Stomach (tissue), 9 donors: Measurements from ENCODE around the gene PJVK. TPM values are rescaled to one million over a fixed set of nuclear protein-coding genes. Genes with fewer than 3 reads are reported as not detected.

Experiments
- DNase-seq, 2 donors: peaks; one replicate each; pipeline versions ENCODE4 v3.0.0 to v3.0.0-alpha.2; 2013 to 2019
- H3K27ac ChIP-seq, 5 donors: fragments of 200-600 bp in 4 of 5; sonication (generic) in 4 of 5; one replicate each; pipeline ENCODE4 v1.5.1; 2013 to 2019; ENCODE audit warnings: mild to moderate bottlenecking in 1 of 5, moderate library complexity in 1 of 5
- H3K27me3 ChIP-seq, 3 donors: fragments of 200-600 bp; sonication (generic); one replicate each; pipeline ENCODE4 v1.5.1; 2017 to 2019; ENCODE audit warnings: mixed run types in 1 of 3
- H3K36me3 ChIP-seq, 4 donors: fragments of 200-600 bp; sonication (generic); 1 replicate in 3 of 4; 2 replicates in 1 of 4; pipeline ENCODE4 v1.5.1; 2016 to 2019
- H3K4me1 ChIP-seq, 4 donors: fragments of 200-600 bp; sonication (generic); one replicate each; pipeline ENCODE4 v1.5.1; 2016 to 2019
- H3K4me3 ChIP-seq, 4 donors: fragments of 200-600 bp; sonication (generic) in 3 of 4; one replicate each; pipeline ENCODE4 v1.5.1; 2016 to 2019; ENCODE audit warnings: mild to moderate bottlenecking in 1 of 4
- H3K9me3 ChIP-seq, 4 donors: fragments of 200-600 bp; sonication (generic); one replicate each; pipeline ENCODE4 v1.5.1; 2016 to 2019
- EP300 ChIP-seq: sonication (generic); formaldehyde crosslinking; IDR thresholded peaks from one replicate; pipeline ENCODE4 v1.6.1; 2017; ENCODE audit warnings: antibody characterized with exemption
- POLR2A ChIP-seq, 4 donors: fragments of 450-650 bp; IDR thresholded peaks; one replicate each; pipeline ENCODE4 v1.6.1; 2016; ENCODE audit warnings: antibody characterized with exemption in 4 of 4, control low read depth in 2 of 4, mild to moderate bottlenecking in 1 of 4, moderate library complexity in 1 of 4
- POLR2AphosphoS5 ChIP-seq, 3 donors: sonication (generic); formaldehyde crosslinking; IDR thresholded peaks; one replicate each; pipeline ENCODE4 v1.6.1; 2016; ENCODE audit warnings: antibody characterized with exemption in 3 of 3
- WGBS, 5 donors: extraction: QIAGEN DNeasy Blood & Tissue Kit in 3 of 5; methylation state at CpG; one replicate each; pipeline versions ENCODE4 v1.1.5 to v1.1.7; 2013 to 2018; 5-methylcytosine and 5-hydroxymethylcytosine counted together
- intact Hi-C: fragments of 100-400 bp; cut with DNase I; formaldehyde crosslinking; loops from one replicate; pipeline ENCODE4 v1.15.1; 2023; ENCODE audit warnings: low total_unique reads
- polyA plus RNA-seq, 3 donors: library from polyadenylated mRNA; stranded (reverse); fragments of 200-250 nt; gene quantifications; one replicate each; pipeline ENCODE4 v1.2.3, GENCODE V29; 2013
- total RNA-seq, 5 donors: library from RNA; depleted of rRNA; stranded (reverse); fragments of >200 nt; gene quantifications; one replicate each; pipeline versions ENCODE4 v1.1.0 to v1.2.3, GENCODE V29; 2014 to 2016
- TF ChIP-seq, protein P1 (sequence below), 7 experiments: fragments of 450-650 bp in 4 of 7; fragments of 200-600 bp in 3 of 7; sonication (generic) in 3 of 7; IDR thresholded peaks; one replicate each; pipeline ENCODE4 v1.5.1; 2016 to 2019; ENCODE audit warnings: antibody characterized with exemption in 7 of 7, control low read depth in 2 of 7, mild to moderate bottlenecking in 1 of 7
- donor health status: healthy with polysubstance abuse.
- donor health status: Bipolar disorder and iron deficiency.
- donor health status: healthy.

Gene PJVK
- total and polyA plus RNA-seq, 8 donors, result 0.72 to 8.8 (median 3.0) TPM; not detected in 2

GRCh38 chr2:178506949-178507348 lies 55.8 kb downstream of the PJVK start:
- Histone ChIP-seq H3K36me3 (peaks cover 9 to 74% (median 66%) of the 10 kb centered on the region in 4 donors), H3K4me3 (no peak overlapping the region), H3K9me3 (no peaks in the 10 kb centered on the region), H3K27ac (no peak overlapping the region), H3K4me1 (peaks cover 0 to 15% (median 4%) of the 10 kb centered on the region in 4 donors), H3K27me3 (no peaks in the 10 kb centered on the region)
- TF ChIP-seq POLR2A (IDR thresholded peaks at IDR 0.05) (no peak), POLR2AphosphoS5 (IDR thresholded peaks at IDR 0.05) (no peak), EP300 (no peak)
- TF ChIP-seq, protein P1, sequence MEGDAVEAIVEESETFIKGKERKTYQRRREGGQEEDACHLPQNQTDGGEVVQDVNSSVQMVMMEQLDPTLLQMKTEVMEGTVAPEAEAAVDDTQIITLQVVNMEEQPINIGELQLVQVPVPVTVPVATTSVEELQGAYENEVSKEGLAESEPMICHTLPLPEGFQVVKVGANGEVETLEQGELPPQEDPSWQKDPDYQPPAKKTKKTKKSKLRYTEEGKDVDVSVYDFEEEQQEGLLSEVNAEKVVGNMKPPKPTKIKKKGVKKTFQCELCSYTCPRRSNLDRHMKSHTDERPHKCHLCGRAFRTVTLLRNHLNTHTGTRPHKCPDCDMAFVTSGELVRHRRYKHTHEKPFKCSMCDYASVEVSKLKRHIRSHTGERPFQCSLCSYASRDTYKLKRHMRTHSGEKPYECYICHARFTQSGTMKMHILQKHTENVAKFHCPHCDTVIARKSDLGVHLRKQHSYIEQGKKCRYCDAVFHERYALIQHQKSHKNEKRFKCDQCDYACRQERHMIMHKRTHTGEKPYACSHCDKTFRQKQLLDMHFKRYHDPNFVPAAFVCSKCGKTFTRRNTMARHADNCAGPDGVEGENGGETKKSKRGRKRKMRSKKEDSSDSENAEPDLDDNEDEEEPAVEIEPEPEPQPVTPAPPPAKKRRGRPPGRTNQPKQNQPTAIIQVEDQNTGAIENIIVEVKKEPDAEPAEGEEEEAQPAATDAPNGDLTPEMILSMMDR (IDR thresholded peaks at IDR 0.05), result no peak
- 38 to 77% (median 55%) methylated on average over 1 of the region's 1 CpG for WGBS, 5 donors
- no peak for DNase-seq
- intact Hi-C loops, result no loop called here

- Histone ChIP-seq H3K4me1 (peaks cover 0 to 15% (median 4%) of the 10 kb centered on the region in 4 donors), H3K27me3 (no peaks in the 10 kb centered on the region), H3K36me3 (peaks cover 0 to 68% (median 62%) of the 10 kb centered on the region in 4 donors), H3K9me3 (no peaks in the 10 kb centered on the region), H3K4me3 (no peak overlapping the region), H3K27ac (no peak overlapping the region)
- DNase-seq, result no peak
- intact Hi-C loops, result no loop called here
- no peak for TF ChIP-seq EP300
- no peak for TF ChIP-seq POLR2A (IDR thresholded peaks at IDR 0.05)
- TF ChIP-seq, protein P1 (IDR thresholded peaks at IDR 0.05), result no peak
- TF ChIP-seq POLR2AphosphoS5 (IDR thresholded peaks at IDR 0.05), result no peak
- 92 to 100% (median 98%) methylated on average over 2 of the region's 2 CpGs for WGBS, 5 donors
Observed at GRCh38 chr2:178508646-178509045, 57.5 kb downstream of the PJVK start.

DNA sequence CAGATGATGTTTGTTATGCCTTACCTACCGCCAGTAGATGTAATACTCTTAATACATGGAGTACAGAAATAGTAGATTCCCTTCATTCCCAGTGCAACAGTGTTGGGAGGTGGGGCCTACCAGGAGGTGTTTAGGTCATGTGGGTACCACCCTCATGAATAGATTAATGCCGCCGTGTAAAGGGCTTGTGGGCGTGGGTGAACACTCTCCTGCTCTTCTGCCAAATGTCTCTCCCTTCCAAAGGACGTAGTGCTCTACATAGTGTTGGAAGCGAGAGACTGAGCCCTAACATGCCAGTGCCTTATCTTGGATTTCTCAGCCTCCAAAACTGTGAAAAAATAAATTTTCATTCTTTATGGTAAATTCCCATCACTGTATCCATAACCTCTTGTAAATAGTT lies 59.2 kb downstream of the PJVK start:
- DNase-seq, result no peak
- TF ChIP-seq POLR2AphosphoS5 (IDR thresholded peaks at IDR 0.05), result no peak
- TF ChIP-seq, protein P1 (IDR thresholded peaks at IDR 0.05), result no peak
- TF ChIP-seq EP300, result no peak
- TF ChIP-seq POLR2A (IDR thresholded peaks at IDR 0.05), result no peak
- no peak overlapping the region for H3K4me3 ChIP-seq
- H3K4me1 ChIP-seq, result peaks cover 0 to 15% (median 4%) of the 10 kb centered on the region in 4 donors
- intact Hi-C loops, result no loop called here
- peaks cover 0 to 59% (median 53%) of the 10 kb centered on the region in 4 donors for H3K36me3 ChIP-seq
- no peaks in the 10 kb centered on the region for H3K9me3 ChIP-seq
- 88 to 95% (median 91%) methylated on average over 6 of the region's 6 CpGs for WGBS, 5 donors
- H3K27me3 ChIP-seq, result no peaks in the 10 kb centered on the region
- no peak overlapping the region for H3K27ac ChIP-seq

Other genes starting within 250 kb of the PJVK start
- gene PRKRA, start 203 bp upstream of the PJVK start, total RNA-seq, result 100 to 1,000 TPM in 2 of 5 donors, 10 to 100 TPM in 3; 59.7 to 145 (median 77.6) TPM
- 10 to 100 TPM; 30.6 to 38.0 (median 34.0) TPM for gene PRKRA, start 203 bp upstream of the PJVK start, polyA plus RNA-seq
- 10 to 100 TPM in 1 of 5 donors, 1 to 10 TPM in 3, under 1 TPM in 1; 0.87 to 31.4 (median 4.9) TPM for gene FKBP7, start 27.2 kb downstream of the PJVK start, total RNA-seq
- gene FKBP7, start 27.2 kb downstream of the PJVK start, polyA plus RNA-seq, result 1 to 10 TPM; 4.4 to 6.4 (median 4.4) TPM
- gene PLEKHA3, start 29.1 kb downstream of the PJVK start, total RNA-seq, result 10 to 100 TPM in 3 of 5 donors, 1 to 10 TPM in 2; 1.7 to 36.2 (median 11.6) TPM
- 1 to 10 TPM; 1.9 to 3.8 (median 3.5) TPM for gene PLEKHA3, start 29.1 kb downstream of the PJVK start, polyA plus RNA-seq